IgD-negative memory B cell (primary cell): ENCODE measurements around the gene PSMD8. TPM values are rescaled to one million over a fixed set of nuclear protein-coding genes. Genes with fewer than 3 reads are reported as not detected.
"Not testable (repeated sequence)": the region's sequence is repeated elsewhere in the genome, so short reads cannot be mapped to it uniquely, and the experiment has no call there.

Experiments used
- H3K27ac Mint-ChIP-seq, 3 donors: one replicate each; pipeline ENCODE4 v1.8.0; 2020 to 2022; ENCODE audit warnings: mild to moderate bottlenecking in 3 of 3, mixed read lengths in 3 of 3, moderate library complexity in 1 of 3
- H3K27me3 Mint-ChIP-seq: one replicate; pipeline ENCODE4 v1.8.0; 2021; ENCODE audit warnings: mixed read lengths
- H3K36me3 Mint-ChIP-seq: one replicate; pipeline ENCODE4 v1.8.0; 2020; ENCODE audit warnings: mild to moderate bottlenecking, mixed read lengths
- H3K4me1 Mint-ChIP-seq, 3 donors: one replicate each; pipeline ENCODE4 v1.8.0; 2020 to 2022; ENCODE audit warnings: mixed read lengths in 3 of 3, mild to moderate bottlenecking in 1 of 3
- H3K4me3 Mint-ChIP-seq, 4 donors: one replicate each; pipeline ENCODE4 v1.8.0; 2020 to 2022; ENCODE audit warnings: mild to moderate bottlenecking in 4 of 4, mixed read lengths in 4 of 4, moderate library complexity in 3 of 4
- H3K9me3 Mint-ChIP-seq, 3 donors: one replicate each; pipeline ENCODE4 v1.8.0; 2020 to 2021; ENCODE audit warnings: mixed read lengths in 3 of 3, mild to moderate bottlenecking in 1 of 3
- polyA plus RNA-seq: library from polyadenylated mRNA; unstranded; fragments of 300-500 nt; fragmentation: Illumina TruSeq; gene quantifications from one replicate; pipeline ENCODE4 v1.2.3, GENCODE V29; 2021

PSMD8 gene
- polyA plus RNA-seq, 1 donor from 2014 or later, result 191 TPM

- Mint-ChIP-seq H3K4me1 (peaks cover 4 to 8% (median 5%) of the 10 kb centered on the region in 3 donors), H3K36me3 (peaks cover 6% of the 10 kb centered on the region), H3K4me3 (peak overlapping the region; percentile 88 to 98 (median 94)), H3K27ac (peak overlapping the region; percentile 77 to 93 (median 80)), H3K27me3 (peaks cover 5% of the 10 kb centered on the region), H3K9me3 (no peaks in the 10 kb centered on the region)
These were observed 28.2 kb downstream of the PSMD8 start for GRCh38 chr19:38402623-38402966.

- H3K27ac Mint-ChIP-seq, result peak within 1 kb of the TSS; percentile 77 to 94 (median 80)
- H3K9me3 Mint-ChIP-seq, result no peaks in the 10 kb centered on the region
- peak within 1 kb of the TSS; percentile 88 to 98 (median 94) for H3K4me3 Mint-ChIP-seq
- H3K27me3 Mint-ChIP-seq, result peaks cover 5% of the 10 kb centered on the region
- H3K36me3 Mint-ChIP-seq, result peaks cover 6% of the 10 kb centered on the region
- H3K4me1 Mint-ChIP-seq, result peaks cover 4 to 8% (median 5%) of the 10 kb centered on the region in 3 donors
These were observed 28.8 kb downstream of the PSMD8 start, which contains the start of gene FAM98C for GRCh38 chr19:38402967-38403674. Gene FAM98C, plus strand, starts transcription at chr19:38403093. Its CDS starts 61 bp downstream, at chr19:38403154.

GRCh38 chr19:38404858-38405257 lies 30.5 kb downstream of the PSMD8 start:
- Mint-ChIP-seq H3K4me1 (peaks cover 4 to 8% (median 5%) of the 10 kb centered on the region in 3 donors), H3K36me3 (peaks cover 6% of the 10 kb centered on the region), H3K4me3 (peak overlapping the region in 3 of 4 donors; percentile 54 to 93 (median 55)), H3K27ac (peak overlapping the region in 1 of 3 donors; percentile 28), H3K9me3 (no peaks in the 10 kb centered on the region), H3K27me3 (no peaks in the 10 kb centered on the region)

- Mint-ChIP-seq H3K4me1 (peaks cover 4 to 8% (median 5%) of the 10 kb centered on the region in 3 donors), H3K36me3 (peaks cover 6% of the 10 kb centered on the region), H3K9me3 (no peaks in the 10 kb centered on the region), H3K27ac (no peak overlapping the region), H3K4me3 (peak overlapping the region in 1 of 4 donors; percentile 22), H3K27me3 (no peaks in the 10 kb centered on the region)
These were observed 30.9 kb downstream of the PSMD8 start for GRCh38 chr19:38405276-38405675.

- H3K4me1 Mint-ChIP-seq, result peaks cover 0 to 1% (median 0%) of the 10 kb centered on the region in 3 donors
- H3K36me3 Mint-ChIP-seq, result peaks cover 7% of the 10 kb centered on the region
- H3K27ac Mint-ChIP-seq, result peak overlapping the region in 1 of 3 donors; percentile 74
- no peaks in the 10 kb centered on the region for H3K27me3 Mint-ChIP-seq
- H3K4me3 Mint-ChIP-seq, result no peak overlapping the region
- no peaks in the 10 kb centered on the region for H3K9me3 Mint-ChIP-seq
These were observed 35.3 kb downstream of the PSMD8 start for GRCh38 chr19:38409631-38410133.

- not testable (repeated sequence) for H3K4me3 Mint-ChIP-seq, H3K27me3 Mint-ChIP-seq, H3K4me1 Mint-ChIP-seq, H3K9me3 Mint-ChIP-seq, H3K36me3 Mint-ChIP-seq
- H3K27ac Mint-ChIP-seq, result peak overlapping the region in 1 of 3 donors; percentile 74
These were observed 36.0 kb downstream of the PSMD8 start for GRCh38 chr19:38410407-38410806.

- H3K4me3 Mint-ChIP-seq, result no peak overlapping the region
- H3K27ac Mint-ChIP-seq, result no peak overlapping the region
These were observed 36.8 kb downstream of the PSMD8 start for GRCh38 chr19:38411041-38411712.

GRCh38 chr19:38411898-38412297 lies 37.5 kb downstream of the PSMD8 start:
- H3K36me3 Mint-ChIP-seq, H3K4me1 Mint-ChIP-seq, H3K27ac Mint-ChIP-seq, H3K27me3 Mint-ChIP-seq, H3K4me3 Mint-ChIP-seq, H3K9me3 Mint-ChIP-seq: not testable (repeated sequence)

More at GRCh38 chr19:38411041-38411712, 36.8 kb downstream of the PSMD8 start:
- no peaks in the 10 kb centered on the region for H3K27me3 Mint-ChIP-seq
- no peaks in the 10 kb centered on the region for H3K4me1 Mint-ChIP-seq
- H3K9me3 Mint-ChIP-seq, result no peaks in the 10 kb centered on the region
- peaks cover 6% of the 10 kb centered on the region for H3K36me3 Mint-ChIP-seq

- peaks cover 5 to 9% (median 7%) of the 10 kb centered on the region in 3 donors for H3K4me1 Mint-ChIP-seq
- H3K36me3 Mint-ChIP-seq, result peaks cover 1% of the 10 kb centered on the region
- H3K9me3 Mint-ChIP-seq, result no peaks in the 10 kb centered on the region
- H3K27ac Mint-ChIP-seq, result no peak overlapping the region
- H3K27me3 Mint-ChIP-seq, result no peaks in the 10 kb centered on the region
- H3K4me3 Mint-ChIP-seq, result no peak overlapping the region
These were observed 38.1 kb downstream of the PSMD8 start for GRCh38 chr19:38412491-38412890.

GRCh38 chr19:38412961-38413360 lies 38.6 kb downstream of the PSMD8 start:
- peaks cover 9 to 14% (median 10%) of the 10 kb centered on the region in 3 donors for H3K4me1 Mint-ChIP-seq
- H3K9me3 Mint-ChIP-seq, result no peaks in the 10 kb centered on the region
- no peaks in the 10 kb centered on the region for H3K27me3 Mint-ChIP-seq
- H3K4me3 Mint-ChIP-seq, result no peak overlapping the region
- no peak overlapping the region for H3K27ac Mint-ChIP-seq
- peaks cover 1% of the 10 kb centered on the region for H3K36me3 Mint-ChIP-seq

- Mint-ChIP-seq H3K36me3 (peaks cover 1% of the 10 kb centered on the region), H3K27ac (no peak overlapping the region), H3K4me3 (no peak overlapping the region), H3K4me1 (peaks cover 9 to 16% (median 10%) of the 10 kb centered on the region in 3 donors), H3K9me3 (no peaks in the 10 kb centered on the region), H3K27me3 (no peaks in the 10 kb centered on the region)
These were observed 39.0 kb downstream of the PSMD8 start for GRCh38 chr19:38413416-38413815.

- Mint-ChIP-seq H3K4me3 (peak overlapping the region; percentile 74 to 96 (median 88)), H3K27ac (peak overlapping the region; percentile 31 to 58 (median 40)), H3K27me3 (no peaks in the 10 kb centered on the region), H3K9me3 (no peaks in the 10 kb centered on the region), H3K4me1 (peaks cover 10 to 16% (median 16%) of the 10 kb centered on the region in 3 donors), H3K36me3 (no peaks in the 10 kb centered on the region)
These were observed 42.8 kb downstream of the PSMD8 start for GRCh38 chr19:38417146-38417543.

GRCh38 chr19:38417544-38418506 lies 43.5 kb downstream of the PSMD8 start:
- H3K4me3 Mint-ChIP-seq, result peak overlapping the region; percentile 74 to 96 (median 88)
- H3K4me1 Mint-ChIP-seq, result peaks cover 10 to 16% (median 16%) of the 10 kb centered on the region in 3 donors
- H3K36me3 Mint-ChIP-seq, result no peaks in the 10 kb centered on the region
- peak overlapping the region in 2 of 3 donors; percentile 40 to 58 for H3K27ac Mint-ChIP-seq
- H3K27me3 Mint-ChIP-seq, result no peaks in the 10 kb centered on the region
- H3K9me3 Mint-ChIP-seq, result no peaks in the 10 kb centered on the region

GRCh38 chr19:38420935-38421334 lies 46.6 kb downstream of the PSMD8 start:
- Mint-ChIP-seq H3K27ac (no peak overlapping the region), H3K4me1 (peaks cover 10 to 19% (median 19%) of the 10 kb centered on the region in 3 donors), H3K4me3 (no peak overlapping the region), H3K27me3 (no peaks in the 10 kb centered on the region), H3K9me3 (no peaks in the 10 kb centered on the region), H3K36me3 (no peaks in the 10 kb centered on the region)
